GM19397 (cell line): ENCODE data around the gene POLR1G.
A peak's percentile ranks its signal among the peaks of the same experiment; 100 is the strongest.

ENCODE experiments used
- ATAC-seq: cut with Tn5 transposase; IDR thresholded peaks from one replicate; pipeline ENCODE4 v1.9.1; 2021; ENCODE audit warnings: mild to moderate bottlenecking, moderate library complexity; ENCODE audit not compliant: unreplicated experiment

POLR1G gene

DNA sequence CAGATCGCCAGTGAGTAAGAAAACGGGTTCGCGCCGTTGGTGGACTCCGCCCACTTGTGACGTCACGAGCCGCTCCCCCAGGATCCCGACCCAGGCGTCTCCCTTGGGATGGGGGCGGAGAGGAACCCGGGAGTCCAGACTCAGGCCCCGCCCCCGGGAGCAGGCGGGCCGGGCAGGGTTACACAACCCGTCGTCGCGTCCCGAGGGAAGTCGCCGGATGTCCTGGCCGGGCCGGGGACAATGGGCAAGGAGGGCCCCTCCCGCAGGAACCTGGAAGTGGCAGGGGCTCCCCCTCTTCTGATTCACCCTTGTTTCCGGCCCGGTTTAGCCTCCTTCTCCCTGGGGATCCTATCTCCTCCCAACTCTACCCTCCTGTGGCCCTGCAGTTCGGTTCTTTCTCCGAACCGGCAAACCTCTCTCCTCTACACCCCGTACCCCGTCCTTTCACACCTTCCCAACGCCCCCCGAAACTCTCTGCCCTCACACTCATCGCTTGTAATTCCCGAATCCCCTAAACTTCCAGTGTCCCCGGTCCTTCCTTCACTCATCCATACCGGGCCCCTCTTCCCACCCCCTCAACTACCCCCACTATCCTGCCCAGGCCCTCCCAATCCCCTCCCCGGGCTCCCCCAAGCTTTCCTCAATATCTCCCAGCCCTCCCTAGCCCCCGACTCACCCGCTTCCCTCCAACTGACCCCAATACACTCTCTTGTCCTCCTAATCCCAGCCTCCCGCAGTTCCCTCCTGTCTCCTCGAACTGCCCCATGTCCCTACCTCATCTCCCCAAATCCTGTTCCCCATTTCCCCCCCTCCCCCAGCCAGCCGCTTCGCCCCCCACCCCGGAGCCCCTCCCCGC lies 37.2 kb downstream of the POLR1G start:
- ATAC-seq, result no peak

DNA sequence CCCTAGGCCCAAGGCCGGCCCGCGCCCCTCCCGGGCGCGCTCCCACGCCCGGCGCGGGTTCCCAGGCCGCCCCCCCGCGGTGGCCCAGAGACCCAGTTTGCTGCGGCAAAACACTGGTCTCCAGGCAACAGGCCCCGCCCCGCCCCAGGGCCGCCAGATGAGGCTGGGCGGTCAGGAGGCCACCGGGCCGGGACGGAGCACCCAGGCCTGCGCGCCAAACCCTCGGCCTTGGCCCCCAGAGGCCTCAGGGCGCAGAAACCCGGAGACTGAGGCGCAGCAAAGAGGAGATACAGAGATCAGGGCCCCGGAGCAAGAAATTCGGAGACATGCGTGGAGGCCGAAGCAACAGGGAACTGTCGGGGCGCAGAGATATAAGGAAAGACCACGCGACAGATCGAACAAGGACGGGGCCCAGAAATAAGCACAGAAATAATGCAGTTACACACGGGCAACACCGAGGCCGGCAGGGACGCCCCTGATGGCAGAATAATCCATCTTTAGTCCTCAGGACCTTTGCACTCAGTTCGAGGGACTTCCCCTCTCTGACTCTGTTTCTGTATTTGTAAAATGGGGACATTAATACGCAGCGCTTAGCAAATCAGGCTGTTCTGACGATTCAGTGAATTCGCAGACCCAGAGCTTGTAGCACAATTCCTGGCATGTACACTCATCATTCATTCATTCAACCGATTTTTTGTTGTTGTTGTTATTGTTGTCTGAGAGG lies 38.0 kb downstream of the POLR1G start:
- peak; percentile 51 for ATAC-seq

DNA sequence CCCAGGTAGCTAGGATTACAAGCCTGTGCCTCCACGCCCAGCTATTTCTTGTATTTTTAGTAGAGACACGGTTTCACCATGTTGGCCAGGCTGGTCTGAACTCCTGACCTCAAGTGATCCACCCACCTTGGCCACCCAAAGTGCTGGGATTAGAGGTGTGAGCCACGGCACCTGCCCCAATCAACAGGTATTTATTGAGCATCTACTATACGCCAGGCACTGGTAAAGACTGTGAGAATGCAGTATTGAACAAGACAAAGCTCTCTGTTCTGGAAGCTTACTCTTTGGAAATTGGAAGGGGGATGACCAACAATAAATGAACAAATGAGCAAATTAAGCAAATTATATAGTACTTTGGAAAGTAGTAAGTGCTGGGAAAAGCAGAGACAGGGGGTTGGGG lies 38.7 kb downstream of the POLR1G start:
- no peak for ATAC-seq

DNA sequence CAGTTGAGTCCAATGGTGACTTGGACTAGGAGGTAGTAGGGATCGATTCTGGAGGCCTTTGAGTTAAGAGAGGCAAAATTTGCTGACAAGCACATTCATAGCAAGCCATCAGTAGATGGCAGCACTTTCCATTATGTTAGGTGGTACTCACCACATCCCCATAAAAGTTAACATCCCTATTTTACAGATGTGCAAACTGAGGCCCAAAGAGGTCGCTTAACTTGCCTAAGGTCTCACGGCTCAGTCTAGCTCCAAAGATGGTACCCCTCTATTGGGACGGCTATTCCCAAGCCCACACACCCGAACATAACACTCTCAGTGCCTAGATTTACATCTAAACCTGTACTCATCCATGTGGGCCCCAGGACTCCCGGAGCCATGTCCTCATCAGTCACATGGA lies 39.9 kb downstream of the POLR1G start:
- no peak for ATAC-seq

DNA sequence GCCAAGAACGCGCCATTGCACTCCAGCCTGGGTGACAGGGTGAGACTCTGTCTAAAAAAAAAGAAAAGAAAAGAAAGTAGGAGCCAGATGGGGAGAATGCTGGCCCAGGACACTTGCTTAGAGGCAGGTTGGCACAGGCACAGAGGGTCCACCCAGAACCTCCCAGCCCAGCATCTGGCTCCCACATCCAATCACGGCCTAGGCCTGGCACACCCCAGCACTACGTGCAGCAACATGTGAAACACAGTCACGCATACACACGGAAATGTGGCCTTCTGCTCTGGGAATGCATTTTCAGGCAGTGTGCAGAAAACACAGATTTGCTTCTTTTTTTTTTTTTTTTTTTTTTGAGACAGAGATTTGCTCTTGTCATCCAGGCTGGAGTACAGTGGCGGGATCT lies 40.5 kb downstream of the POLR1G start:
- no peak for ATAC-seq

DNA sequence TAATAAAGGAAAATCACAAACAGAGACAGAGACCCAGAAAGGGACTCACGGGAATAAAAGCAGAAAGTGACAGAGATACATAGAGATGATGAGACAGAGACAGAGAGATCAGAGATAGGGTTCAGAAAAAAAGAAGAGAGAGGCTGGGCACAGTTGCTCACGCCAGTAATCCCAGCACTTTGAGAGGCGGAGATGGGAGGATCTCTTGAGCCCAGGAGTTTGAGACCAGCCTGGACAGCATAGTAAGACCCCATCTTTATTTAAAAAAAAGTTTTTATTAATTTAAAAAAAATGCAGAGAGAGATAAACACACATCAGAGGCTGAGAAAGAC lies 41.9 kb downstream of the POLR1G start:
- ATAC-seq, result no peak

DNA sequence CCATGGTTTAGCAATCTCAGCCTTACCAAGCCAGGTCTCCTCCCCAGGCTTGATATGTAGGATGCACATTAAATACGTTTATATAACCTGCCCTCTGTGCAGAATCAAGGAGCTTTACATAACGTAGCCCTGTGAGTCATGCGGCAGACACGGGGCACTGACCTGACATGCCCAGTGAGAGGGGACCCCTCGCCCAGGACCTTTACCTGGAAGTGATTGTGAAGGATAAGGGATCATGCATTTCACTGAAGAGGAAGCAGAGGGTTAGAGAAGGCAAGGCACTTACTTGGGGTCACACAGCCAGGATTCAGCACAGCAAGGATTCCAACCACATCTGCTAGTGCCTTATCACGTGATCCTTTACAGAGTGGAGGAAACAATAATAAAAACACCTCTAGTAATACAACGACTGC lies 42.4 kb downstream of the POLR1G start:
- no peak for ATAC-seq

DNA sequence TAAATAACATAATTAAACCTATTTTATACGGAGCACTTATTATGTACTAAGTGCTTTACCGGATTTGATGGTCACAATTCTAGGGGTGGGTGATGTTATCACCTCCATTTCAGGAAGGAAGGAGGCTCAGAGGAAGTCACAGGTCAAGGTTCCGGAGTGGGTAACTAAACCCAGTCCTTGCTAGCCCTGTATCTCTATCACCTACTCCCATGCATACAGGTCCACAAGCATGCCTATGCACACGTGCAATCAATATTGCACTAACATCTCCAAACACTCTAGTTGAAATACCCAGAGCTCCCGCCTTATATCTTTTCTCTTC lies 43.5 kb downstream of the POLR1G start:
- peak; percentile 8 for ATAC-seq

DNA sequence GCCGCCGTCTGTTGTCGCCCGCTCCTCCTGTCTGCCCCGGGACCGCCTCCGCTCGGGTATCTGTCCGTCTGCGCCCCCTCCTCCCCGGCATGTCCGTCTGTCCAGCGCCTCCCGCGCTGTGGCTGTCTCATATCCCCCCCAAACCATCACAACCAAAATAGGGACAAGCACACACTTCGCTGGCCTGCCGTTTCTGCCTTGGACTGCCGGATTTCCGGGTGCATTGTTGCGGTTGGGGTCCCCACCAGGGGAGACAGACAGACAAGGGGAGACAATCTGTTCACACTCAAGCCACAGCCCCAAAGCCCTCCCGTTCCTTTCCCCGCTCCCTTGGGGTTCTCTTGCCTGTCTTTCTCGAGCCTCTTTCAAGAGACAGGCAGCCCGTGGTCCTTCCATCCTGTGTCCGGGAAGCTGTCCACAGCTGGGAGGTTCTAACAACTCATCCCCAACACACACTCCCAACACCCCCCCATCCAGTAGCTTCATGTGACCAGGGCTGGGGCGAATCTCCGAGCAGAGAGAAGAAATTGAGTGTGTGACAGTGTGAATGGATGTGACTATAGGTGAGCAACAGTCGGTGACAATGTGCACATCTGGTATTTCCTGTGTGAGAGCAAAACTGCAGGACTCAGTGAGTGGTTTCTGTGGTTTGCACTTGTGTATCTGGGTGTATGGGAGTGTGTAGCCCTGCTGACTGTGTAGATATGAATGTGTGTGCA lies 44.8 kb downstream of the POLR1G start:
- ATAC-seq, result peak; percentile 13

DNA sequence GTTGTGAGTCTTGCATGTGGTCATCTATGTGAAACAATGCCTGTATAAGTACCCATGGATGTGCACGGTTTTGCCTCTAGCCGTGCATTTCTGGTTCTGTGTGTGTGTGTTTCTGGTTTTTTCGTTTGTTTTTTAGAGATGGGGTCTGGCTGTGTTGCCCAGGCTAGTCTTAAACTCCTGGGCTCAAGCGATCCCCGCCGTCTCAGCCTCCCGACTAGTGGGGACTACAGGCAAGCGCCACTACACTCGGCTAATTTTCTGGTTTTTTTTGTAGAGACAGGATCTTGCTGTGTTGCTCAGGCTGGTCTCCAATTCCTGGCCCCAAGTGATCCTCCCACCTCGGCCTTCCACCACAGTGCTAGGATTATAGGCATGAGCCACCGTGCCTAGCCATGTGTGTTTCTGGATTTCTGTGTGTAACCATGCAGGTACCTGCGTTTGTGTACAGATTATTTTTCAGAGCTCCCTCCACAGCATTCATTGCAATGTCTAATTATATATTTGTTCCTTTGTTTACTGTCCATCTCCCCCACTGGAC lies 45.5 kb downstream of the POLR1G start:
- no peak for ATAC-seq

DNA sequence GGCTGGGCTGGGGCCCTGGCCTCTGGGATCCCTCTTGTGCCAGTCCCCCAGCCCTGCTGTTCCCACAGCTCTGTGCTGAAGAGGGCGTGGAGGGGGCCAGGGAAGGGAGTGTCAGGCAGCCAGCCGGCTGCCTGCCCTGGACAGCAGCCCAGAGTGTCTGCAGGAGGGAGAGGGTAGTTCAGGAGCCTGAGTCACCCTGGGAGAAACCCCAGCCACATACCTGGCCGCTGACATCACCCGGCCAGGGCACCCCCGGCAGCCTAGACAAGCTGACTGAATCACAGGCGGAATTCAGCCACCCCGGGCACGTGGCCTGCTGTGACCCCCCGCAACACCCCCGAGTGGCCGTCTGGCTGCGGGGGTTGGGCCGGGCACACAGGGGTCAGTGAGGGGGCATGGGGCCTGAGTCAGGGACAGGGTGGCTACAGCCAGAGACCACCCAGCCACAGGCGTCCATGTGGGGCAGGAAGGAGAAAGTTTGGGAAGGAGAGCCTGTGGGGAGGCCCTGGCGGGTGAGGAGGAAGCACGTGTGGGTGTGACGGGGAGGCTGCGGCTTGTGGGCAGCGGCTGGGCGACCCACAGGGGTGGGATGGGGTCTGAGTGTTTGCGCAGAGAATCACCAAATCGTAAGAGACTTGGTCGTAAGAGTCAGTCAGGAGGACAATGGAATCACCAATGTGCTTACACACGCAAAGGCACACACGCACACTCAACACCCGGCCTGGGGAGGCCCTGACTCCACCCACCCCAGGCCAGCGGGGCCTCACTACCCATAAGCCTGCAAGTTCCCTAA lies 49.5 kb downstream of the POLR1G start:
- ATAC-seq, result no peak

DNA sequence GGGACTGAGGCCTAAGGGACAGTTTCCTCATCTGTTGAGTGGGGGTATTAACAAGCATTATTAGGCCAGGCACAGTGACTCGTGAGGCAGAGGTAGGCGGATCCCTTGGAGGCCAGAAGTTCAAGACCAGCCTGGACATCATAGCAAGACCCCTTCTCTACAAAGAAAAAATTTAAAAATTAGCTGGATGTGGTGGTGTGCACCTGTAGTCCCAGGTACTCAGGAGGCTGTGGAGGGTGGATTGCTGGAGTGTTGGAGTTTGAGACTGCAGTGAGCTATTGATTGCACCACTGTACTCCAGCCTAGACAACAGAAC lies 50.0 kb downstream of the POLR1G start:
- ATAC-seq, result no peak

DNA sequence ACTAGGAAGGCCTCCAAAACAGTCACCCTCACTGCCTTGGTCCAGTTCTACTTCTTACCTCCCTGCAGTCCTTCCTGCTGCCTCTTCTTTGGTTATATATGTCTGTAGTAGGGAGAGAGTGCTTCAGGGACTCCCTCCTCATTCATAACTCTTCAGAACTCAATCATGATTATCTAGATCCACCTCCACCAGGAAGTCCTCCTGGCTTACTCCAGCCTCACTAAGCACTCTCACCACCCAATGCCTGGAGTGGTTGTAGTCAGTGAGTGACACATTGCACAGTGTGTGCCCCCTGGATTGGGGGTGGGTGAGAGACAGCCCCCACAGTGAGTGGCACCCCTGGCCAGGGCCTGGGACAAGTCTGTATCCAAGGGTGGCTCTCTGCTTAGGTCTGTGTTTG lies 51.3 kb downstream of the POLR1G start:
- ATAC-seq, result no peak
